ENCODE data around the gene SELE. TPM values are rescaled to one million over a fixed set of nuclear protein-coding genes. Genes with fewer than 3 reads are reported as not detected.
"Not testable (repeated sequence)": the region's sequence is repeated elsewhere in the genome, so short reads cannot be mapped to it uniquely, and the experiment has no call there.

The SELE gene
- total RNA-seq, 2 experiments from 2014 or later: not detected

- ChIA-PET POLR2A (no interaction called here), CTCF (no interaction called here)
Observed at GRCh38 chr1:169724168-169724567, 9.7 kb downstream of the SELE start.

- CTCF ChIA-PET: no interaction called here
Observed at GRCh38 chr1:169723763-169724162, 10.1 kb downstream of the SELE start.

GRCh38 chr1:169722779-169723178, 11.1 kb downstream of the SELE start:
- POLR2A ChIA-PET: no interaction called here
- CTCF ChIA-PET: no interaction called here

More at GRCh38 chr1:169723763-169724162, 10.1 kb downstream of the SELE start:
- POLR2A ChIA-PET: no interaction called here

- POLR2A ChIA-PET: not testable (repeated sequence)
- CTCF ChIA-PET: interaction anchor here (0.8 kb wide), 1 partner anchor 1112 kb away, joined by 3 read pairs; no protein-coding TSS in a partner anchor
Observed at GRCh38 chr1:169715100-169715499, 18.8 kb downstream of the SELE start.

GRCh38 chr1:169713090-169713489, 20.8 kb downstream of the SELE start:
- CTCF ChIA-PET: interaction anchor here (1.3 to 1.5 kb wide), 3 partner anchors 14 to 112 kb away, joined by 4 to 26 read pairs (median 5); no protein-coding TSS in a partner anchor
- POLR2A ChIA-PET: not testable (repeated sequence)

GRCh38 chr1:169712309-169712631, 21.6 kb downstream of the SELE start:
- ChIA-PET POLR2A (no interaction called here), CTCF (interaction anchor here (1.0 to 1.5 kb wide), 12 partner anchors 13 to 165 kb away, joined by 3 to 26 read pairs (median 4); partner anchors contain the start of gene F5)

GRCh38 chr1:169711469-169712308, 22.2 kb downstream of the SELE start, which contains the start of gene SELL:
SELL (minus strand) TSS chr1:169711620; CDS start chr1:169711498, 122 bp downstream.
- ChIA-PET POLR2A (interaction anchor here (0.6 kb wide), 1 partner anchor 10 kb away, joined by 3 read pairs; no protein-coding TSS in a partner anchor), CTCF (interaction anchor here (1.0 to 1.5 kb wide), 12 partner anchors 13 to 165 kb away, joined by 3 to 26 read pairs (median 4); partner anchors contain the start of gene F5)

GRCh38 chr1:169708647-169709046, 25.2 kb downstream of the SELE start:
- ChIA-PET POLR2A (no interaction called here), CTCF (no interaction called here)

GRCh38 chr1:169707912-169708604, 25.8 kb downstream of the SELE start:
- POLR2A ChIA-PET: no interaction called here
- CTCF ChIA-PET: interaction anchor here (1.0 to 1.7 kb wide), 2 partner anchors 27 to 106 kb away, joined by 3 to 6 read pairs; no protein-coding TSS in a partner anchor

- CTCF ChIA-PET: interaction anchor here (1.1 kb wide), 1 partner anchor 103 kb away, joined by 3 read pairs; no protein-coding TSS in a partner anchor
- POLR2A ChIA-PET: no interaction called here
Observed at GRCh38 chr1:169704797-169705196, 29.1 kb downstream of the SELE start.

- POLR2A ChIA-PET: interaction anchor here (0.7 kb wide), 2 partner anchors 10 to 115 kb away, joined by 3 read pairs; partner anchors contain the start of gene F5
- CTCF ChIA-PET: interaction anchor here (1.3 to 1.4 kb wide), 2 partner anchors 9 to 100 kb away, joined by 3 to 4 read pairs; no protein-coding TSS in a partner anchor
Observed at GRCh38 chr1:169701261-169702005, 32.4 kb downstream of the SELE start.

- POLR2A ChIA-PET: no interaction called here
- CTCF ChIA-PET: interaction anchor here (1.3 kb wide), 1 partner anchor 13 kb away, joined by 5 read pairs; no protein-coding TSS in a partner anchor
Observed at GRCh38 chr1:169699707-169700106, 34.2 kb downstream of the SELE start.

- CTCF ChIA-PET: interaction anchor here (1.3 kb wide), 1 partner anchor 14 kb away, joined by 5 read pairs; no protein-coding TSS in a partner anchor
- POLR2A ChIA-PET: no interaction called here
Observed at GRCh38 chr1:169698976-169699375, 34.9 kb downstream of the SELE start.

GRCh38 chr1:169697755-169698154, 36.1 kb downstream of the SELE start:
- ChIA-PET CTCF (interaction anchor here (0.6 kb wide), 1 partner anchor 118 kb away, joined by 5 read pairs; no protein-coding TSS in a partner anchor), POLR2A (no interaction called here)

- POLR2A ChIA-PET: no interaction called here
- CTCF ChIA-PET: interaction anchor here (1.2 kb wide), 1 partner anchor 100 kb away, joined by 3 read pairs; no protein-coding TSS in a partner anchor
Observed at GRCh38 chr1:169696273-169697100, 37.4 kb downstream of the SELE start.

- CTCF ChIA-PET: interaction anchor here (0.7 kb wide), 1 partner anchor 17 kb away, joined by 6 read pairs; no protein-coding TSS in a partner anchor
- POLR2A ChIA-PET: no interaction called here
Observed at GRCh38 chr1:169694304-169695075, 39.4 kb downstream of the SELE start.

- CTCF ChIA-PET: interaction anchor here (1.1 to 2.8 kb wide), 7 partner anchors 10 to 106 kb away, joined by 3 to 11 read pairs (median 4); partner anchors contain the start of gene F5
- POLR2A ChIA-PET: interaction anchor here (0.7 to 2.3 kb wide), 6 partner anchors 9 to 201 kb away, joined by 3 to 8 read pairs (median 6); partner anchors contain the start of gene F5
Observed at GRCh38 chr1:169692756-169693460, 41.0 kb downstream of the SELE start.
